ENCODE results near the gene NMNAT2.

DNA sequence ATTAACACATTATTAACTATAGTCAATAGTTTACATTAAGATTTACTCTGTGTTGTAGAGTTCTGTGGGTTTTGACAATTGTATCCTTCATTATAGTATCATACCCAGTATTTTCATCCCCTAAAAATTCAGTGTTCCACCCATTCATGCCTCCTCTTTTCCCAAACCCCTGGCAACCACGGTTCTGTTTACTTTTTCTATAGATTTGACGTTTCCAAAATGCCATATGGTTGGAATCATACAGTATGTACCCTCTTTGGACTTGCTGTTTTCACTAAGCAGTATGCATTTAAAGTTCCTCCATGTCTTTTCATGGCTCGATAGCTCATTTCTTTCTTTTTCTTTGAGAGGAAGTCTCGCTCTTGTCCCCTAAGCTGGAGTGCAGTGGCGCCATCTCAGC is 122.7 kb downstream of the NMNAT2 start:
- TF ChIP-seq, protein P1, sequence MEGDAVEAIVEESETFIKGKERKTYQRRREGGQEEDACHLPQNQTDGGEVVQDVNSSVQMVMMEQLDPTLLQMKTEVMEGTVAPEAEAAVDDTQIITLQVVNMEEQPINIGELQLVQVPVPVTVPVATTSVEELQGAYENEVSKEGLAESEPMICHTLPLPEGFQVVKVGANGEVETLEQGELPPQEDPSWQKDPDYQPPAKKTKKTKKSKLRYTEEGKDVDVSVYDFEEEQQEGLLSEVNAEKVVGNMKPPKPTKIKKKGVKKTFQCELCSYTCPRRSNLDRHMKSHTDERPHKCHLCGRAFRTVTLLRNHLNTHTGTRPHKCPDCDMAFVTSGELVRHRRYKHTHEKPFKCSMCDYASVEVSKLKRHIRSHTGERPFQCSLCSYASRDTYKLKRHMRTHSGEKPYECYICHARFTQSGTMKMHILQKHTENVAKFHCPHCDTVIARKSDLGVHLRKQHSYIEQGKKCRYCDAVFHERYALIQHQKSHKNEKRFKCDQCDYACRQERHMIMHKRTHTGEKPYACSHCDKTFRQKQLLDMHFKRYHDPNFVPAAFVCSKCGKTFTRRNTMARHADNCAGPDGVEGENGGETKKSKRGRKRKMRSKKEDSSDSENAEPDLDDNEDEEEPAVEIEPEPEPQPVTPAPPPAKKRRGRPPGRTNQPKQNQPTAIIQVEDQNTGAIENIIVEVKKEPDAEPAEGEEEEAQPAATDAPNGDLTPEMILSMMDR (conservative IDR thresholded peaks at IDR 0.05; ENCODE audit: low read length) = no peak
- no peak for TF ChIP-seq EZH2phosphoT487 (IDR thresholded peaks at IDR 0.05; ENCODE audit: borderline replicate concordance, low read depth, low read length)

All from OCI-LY7 (cell line).